ENCODE data around the gene SMARCA2.

Gene SMARCA2

DNA sequence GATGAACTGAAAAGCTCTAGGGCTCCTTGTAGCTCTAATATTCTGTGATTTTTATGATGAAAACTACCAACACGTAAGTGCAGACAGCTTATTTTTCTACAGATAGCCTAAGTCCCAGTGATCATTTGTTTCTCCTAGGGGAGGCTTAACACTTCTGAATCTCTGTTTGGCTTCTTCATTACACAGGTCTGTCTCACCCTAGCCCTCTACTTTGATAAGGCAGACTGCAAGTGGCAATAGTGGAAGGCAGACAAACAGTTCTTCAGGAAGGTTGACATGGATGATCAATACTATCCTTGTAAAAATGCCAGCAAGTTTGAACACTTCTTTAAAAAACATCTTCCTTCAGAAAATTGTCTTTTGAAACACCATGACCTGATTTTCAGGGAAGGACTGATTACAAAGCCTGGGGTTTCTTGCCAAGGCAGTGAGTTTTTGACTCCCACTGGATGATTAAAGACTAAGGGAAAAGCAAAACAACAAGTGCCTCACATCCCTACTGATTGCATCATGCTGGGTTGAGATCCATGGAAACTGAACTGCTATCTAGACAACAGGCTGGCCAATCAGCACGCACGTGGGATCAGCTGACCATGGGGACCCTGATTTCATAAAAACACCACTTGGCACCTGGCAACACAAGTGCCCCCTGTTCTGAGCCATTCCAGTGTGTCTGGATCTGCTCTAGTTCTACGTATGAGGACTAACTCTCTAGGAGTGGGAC, 212.2 kb downstream of the SMARCA2 start:
- no peak for DNase-seq

DNA sequence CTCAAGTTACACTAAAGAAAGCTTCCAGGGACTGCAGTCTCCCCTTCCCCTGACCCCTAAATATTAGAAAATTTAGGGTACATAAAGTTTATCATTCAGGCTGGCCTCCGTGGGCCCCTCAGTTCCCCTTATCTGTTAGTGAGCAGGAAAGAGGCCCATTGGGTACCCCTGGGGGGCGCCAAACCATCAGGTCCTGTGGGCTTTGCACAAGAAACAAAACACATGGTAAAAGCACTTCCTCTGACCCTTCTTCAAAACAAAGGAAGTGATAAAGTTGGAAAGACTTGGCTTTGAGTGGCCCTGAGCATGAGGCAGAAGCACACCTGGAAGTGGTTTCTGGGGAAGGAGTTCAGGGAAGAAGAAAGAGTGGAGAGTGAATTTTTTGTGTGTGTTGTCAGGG, 213.0 kb downstream of the SMARCA2 start:
- peak; percentile 14 for DNase-seq

DNA sequence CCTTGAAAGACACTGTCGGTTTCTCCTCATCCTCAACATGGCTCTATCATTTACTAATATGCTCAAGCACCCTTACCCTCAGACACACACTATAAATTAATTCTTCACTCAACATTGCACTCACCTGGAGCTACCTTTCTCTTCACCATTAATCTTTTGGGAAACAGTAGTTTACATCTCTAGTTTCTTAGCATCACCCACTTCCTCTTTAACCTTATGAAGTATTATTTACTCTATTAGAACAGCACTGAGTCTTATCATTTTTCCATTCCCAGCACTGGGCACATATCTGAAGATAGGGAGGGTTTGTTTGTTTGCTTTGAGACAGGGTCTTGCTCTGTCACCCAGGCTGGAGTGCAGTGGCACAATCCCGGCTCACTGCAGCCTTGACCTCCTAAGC, 213.5 kb downstream of the SMARCA2 start:
- DNase-seq: no peak

DNA sequence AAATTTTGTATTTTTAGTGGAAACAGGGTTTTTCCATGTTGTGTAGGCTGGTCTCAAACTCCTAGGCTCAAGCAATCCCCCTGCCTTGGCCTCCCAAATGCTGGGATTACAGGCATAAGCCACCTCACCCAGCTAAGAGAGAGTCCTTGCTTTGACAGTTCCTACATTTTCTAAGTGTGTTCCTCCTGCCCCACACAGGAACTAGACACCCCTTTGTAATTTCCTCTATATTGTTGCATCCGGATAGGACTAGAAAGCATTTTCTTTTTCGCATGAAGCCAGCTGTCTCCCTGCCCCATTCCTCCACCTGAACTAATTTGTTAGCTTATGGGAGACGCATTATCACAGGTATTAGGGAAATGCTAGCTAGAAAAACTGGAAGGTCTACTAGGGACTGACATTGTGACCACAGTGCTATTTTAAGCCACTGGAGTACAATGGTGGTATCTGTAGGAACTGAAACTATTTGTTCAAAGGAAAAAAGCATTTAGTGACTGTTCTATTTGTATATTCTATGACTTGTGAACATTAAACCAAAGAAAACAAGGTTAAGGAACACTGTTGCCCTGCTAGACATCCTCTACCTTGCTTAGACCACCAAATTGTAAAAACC, 214.1 kb downstream of the SMARCA2 start:
- peak; percentile 19 for DNase-seq

DNA sequence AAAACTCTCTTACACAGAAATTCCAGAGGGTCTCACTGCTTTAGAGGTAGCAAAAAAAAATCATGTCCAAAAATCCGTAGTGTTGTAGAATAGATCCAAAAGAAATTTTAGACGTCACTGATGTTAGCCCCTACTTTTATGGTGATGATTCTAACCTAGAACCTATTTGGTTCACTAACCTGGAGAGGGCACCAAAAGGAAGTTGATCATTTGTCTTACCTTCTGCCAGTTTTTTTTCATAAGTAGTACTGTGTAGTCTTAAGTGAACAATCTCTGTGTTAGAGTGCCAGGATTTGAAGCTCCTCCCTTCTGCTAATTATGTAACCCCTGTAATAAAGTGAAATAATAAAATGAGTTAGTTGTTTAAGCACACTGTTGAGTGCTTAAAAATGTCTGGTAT, 215.2 kb downstream of the SMARCA2 start:
- no peak for DNase-seq

DNA sequence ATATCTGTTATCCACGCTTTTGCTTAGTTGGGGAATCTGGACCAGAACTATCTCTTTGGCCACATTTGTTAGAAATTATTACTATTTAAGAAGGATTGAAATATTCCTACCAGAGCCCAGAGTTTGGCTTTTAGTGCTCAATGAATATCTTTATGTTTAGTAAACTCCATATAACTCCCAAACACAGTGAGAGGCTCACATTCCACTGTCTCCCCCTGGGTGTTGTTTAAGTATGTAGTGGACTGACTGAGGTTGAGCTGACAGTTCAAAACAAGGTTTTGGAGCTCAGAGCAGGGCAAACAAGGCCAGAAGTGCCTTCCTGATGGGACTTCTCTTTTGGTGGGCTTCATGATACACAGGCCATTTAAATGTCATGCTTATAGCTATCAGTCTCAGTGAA, 216.0 kb downstream of the SMARCA2 start:
- no peak for DNase-seq

DNA sequence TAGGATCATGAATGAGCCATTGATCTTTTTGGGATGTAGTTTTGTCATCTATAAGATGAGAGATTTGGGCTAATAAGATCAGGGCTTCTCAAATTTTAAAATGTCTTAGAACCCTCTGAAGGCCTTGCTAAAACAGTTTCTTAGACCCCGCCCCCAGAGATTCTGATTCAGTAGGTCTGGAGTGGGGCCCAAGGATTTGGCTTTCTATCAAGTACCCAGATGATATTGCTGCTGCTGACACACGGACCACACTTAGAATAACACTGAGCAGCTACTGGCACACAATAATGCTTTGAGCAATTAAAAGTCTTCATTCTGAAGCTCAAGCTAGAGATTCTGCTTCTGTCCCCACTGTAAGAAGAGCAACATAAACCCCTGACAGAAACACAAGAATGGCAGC, 216.7 kb downstream of the SMARCA2 start:
- no peak for DNase-seq

DNA sequence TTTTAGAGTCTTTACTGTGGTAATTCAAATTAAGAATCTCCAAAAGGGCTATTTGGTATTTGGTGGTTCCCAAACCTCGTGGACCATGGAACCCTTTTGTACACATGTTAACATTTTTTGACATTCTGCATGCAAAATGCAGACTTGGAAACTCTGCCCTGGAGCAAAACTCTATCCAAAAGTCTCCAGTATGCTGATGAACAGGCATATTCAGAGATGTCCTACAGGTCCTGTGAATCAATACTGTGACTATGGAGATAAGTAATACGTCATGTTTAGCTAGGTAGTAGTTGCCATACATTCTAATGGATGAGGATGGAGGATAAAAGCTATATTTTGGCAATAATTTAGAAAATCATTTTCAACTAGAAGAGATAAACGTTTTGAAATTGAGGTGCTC, 218.1 kb downstream of the SMARCA2 start:
- DNase-seq: no peak

DNA sequence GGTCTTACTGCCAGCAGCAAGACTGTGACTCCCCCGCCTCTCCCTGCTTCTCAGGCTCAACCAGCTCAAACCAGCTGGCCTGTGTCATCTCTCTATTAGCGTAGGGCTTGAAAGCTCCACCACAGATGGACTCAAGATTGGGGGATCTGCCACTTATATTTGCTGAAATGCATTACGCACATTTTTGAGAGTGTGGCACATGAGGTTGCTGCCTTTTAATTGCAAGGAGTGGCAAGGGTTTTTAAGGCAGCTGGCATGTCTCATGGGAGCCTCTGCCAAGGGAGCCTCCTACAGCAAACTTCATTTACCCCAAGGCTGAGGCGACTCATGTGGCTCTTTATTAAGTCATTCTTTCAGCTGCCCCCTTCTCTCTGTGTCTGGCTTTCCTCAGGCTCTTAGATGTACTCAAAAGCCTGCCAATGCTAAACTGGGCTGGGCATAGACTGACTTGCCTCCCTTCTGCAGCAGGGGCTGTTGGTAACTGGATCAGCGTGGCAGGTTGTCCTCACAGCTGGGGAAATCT, 219.3 kb downstream of the SMARCA2 start:
- no peak for DNase-seq

DNA sequence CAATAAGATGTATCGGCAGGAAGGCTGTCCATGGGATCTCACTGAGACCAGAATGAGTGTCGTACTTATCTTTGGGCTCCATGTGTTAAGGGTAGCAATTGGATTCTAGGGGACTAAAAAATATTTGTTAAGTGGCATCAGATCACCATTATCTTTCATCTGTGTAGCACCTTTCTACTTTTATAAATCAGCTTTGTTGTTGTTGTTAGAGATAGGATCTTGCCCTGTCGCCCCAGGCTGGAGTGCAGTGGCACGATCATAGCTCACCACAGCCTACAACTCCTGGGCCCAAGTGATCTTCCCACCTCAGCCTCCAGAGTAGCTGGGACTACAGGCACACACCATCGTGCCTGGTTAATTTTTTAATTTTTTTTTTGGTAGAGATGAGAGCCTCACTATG, 220.5 kb downstream of the SMARCA2 start:
- no peak for DNase-seq

DNA sequence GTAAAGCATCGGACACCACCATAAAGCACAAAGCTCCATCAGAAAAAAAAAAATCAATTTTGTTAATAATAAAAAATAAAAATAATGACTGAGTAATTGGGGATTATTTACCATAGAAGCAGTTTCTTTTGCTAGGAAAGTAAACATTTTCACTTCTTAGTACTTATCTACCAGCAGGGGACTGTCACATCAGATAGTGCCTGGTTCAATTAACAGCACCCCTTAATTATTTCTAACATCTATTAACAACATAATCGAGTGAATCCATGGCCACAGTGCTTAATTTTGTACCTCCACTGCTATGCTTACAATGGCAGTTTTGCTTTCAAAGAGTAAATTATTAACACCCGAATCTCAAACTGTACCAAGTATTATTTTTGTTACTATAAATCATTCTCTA, 221.7 kb downstream of the SMARCA2 start:
- no peak for DNase-seq

DNA sequence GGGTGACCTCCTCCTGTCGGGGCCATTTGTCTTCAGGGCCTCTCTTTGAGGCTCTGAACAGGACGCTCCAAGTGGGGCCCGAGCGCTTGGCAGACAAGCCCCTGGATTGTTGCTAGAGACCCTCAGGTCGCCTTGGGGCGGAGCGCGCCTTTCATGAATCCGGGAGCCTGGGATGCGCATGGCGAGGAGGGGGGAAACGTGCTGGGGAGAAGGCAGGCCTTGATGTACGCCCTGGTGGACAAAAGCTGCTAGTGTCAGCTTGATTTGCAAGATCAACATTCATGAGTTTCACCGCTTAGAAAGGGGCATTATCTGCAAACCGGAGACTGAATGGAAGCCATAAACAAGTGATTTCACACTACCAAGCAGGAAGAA, 226.3 kb downstream of the SMARCA2 start:
- no peak for DNase-seq

DNA sequence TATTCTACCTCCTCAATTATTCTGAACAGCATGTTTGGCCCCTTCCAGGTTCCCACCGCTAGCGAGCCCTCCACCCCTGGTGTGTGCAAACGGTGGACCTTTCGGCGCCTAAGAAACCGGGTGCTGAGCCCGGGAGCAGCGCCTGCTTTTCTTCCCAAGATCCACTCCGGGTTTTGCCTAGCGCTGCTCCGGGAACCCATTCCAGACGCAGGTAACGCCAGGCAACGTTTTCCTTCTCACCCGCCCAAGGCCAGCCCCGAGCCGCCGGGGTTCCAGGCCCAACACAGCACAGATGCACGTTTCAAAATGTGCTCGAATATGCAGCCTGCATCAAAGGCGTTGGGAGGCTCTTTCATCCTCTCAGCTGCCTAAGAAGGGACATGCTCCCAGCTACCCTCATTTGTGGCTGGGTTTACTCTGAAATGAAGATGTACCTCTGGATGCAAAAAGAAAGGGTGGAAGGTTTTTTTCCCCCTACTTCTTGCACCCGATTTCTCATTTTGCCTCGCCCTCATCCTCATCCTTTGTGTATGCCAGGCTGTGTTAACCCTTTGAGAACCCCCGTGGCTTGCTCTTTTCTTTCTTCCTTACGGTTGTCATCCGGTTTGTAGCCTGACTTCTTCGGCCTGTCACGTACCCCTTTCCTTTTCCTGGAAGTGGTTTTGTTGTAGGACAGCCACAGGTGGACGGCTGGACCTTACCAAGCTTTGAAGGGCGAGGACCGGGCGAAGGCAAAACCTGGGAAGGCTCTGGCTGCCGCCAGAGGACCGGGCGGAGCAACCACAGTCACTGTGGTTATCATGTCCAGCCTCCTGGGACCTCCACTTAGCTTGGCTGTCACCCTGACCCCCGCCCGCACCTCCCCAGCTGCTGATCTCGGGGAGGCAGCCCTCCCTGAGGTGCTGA, 226.9 kb downstream of the SMARCA2 start:
- peak; percentile 58 for DNase-seq

DNA sequence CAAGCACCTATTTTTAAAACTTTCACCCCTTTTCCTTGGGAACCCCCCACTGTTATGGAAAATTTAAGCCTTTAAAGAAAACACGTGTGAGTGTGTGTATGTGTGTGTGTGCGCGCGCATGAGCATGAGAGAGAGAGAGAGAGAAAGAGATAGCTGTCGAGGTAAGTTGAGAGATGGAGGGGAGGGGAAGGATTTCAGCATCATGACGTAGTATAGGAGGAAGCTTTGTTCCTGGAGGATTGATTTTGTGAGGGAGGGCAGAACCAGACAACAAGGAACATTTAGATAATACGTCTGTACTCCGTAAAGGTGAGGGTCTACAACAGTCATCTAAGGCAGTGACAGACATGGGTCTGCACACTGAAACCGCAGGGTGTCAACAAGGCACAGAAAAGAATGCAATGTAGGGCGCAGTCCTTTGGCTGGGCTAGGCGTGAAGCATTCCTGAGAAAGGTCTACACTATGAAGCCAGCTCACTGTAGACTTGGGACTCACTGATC, 227.7 kb downstream of the SMARCA2 start:
- no peak for DNase-seq

All from inflammatory macrophage treated with lipopolysaccharide for 4 hours (primary cell).